ENCODE results near the gene MYO18B.

DNA sequence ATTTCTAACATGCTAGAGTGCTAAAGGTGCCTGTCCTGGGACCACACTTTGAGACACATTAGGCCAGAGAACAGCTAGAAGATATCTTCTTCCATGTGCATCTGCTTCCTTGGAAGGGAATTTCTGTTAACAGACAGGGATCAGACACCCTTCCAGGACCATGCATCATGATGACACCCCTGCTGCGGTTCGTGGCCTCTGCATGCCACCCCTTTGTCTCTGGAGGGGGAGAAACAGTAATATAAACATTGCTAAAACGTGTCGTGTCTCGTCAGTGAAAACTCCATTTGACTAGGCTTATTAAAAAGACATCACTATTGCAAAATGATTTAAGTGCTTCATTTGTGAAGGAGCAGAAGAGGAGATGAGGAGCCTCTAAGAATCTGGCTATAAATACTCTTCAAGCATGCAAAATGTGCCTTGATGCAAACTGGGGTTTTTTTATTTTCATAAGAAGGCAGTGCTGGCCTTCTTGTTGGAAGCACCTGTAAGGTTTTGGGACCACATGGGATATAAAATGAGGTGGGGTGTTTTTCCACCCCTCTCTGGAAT, 141.6 kb downstream of the MYO18B start:
- TF ChIP-seq CTCF (conservative IDR thresholded peaks at IDR 0.05; ENCODE audit: low read depth, low read length) (no peak), EZH2 (IDR thresholded peaks at IDR 0.05; ENCODE audit: low read length, unreplicated experiment) (no peak)

Measured in PC-3 (cell line).